ENCODE results near the gene TPI1. TPM values are rescaled to one million over a fixed set of nuclear protein-coding genes. Genes with fewer than 3 reads are reported as not detected.
"Not testable (repeated sequence)": the region's sequence is repeated elsewhere in the genome, so short reads cannot be mapped to it uniquely, and the experiment has no call there.

TPI1 gene
- total RNA-seq, 1 donor from 2014 or later: 610 TPM

GRCh38 chr12:6847676-6848075, 19.7 kb upstream of the TPI1 start:
- no peak for DNase-seq (ENCODE audit: low spot score)

DNA sequence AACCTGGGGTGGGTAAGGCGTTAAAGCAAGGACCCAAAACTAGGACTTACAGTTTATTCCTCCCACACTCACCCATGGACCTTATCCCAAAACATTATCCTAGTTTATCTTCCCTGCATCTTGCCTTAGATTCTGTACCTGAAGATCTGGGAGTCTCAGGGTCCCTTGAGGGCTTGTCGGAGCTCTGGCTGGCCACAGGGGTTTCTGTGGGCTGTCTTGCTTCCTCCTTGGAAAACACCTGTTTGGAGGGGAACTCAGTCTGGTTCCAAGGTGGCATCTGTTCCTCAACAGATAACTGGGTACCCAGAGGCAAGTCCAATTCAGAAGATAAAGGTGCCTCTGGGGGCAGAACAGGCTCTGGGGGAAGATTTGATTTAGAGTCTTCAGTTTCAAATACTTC, 17.9 kb upstream of the TPI1 start:
- DNase-seq (ENCODE audit: low spot score): no peak

GRCh38 chr12:6849976-6850560, 17.3 kb upstream of the TPI1 start:
- no peak for DNase-seq (ENCODE audit: low spot score)

- DNase-seq (ENCODE audit: low spot score): peak; percentile 28
Observed at GRCh38 chr12:6850796-6851152, 16.6 kb upstream of the TPI1 start.

- DNase-seq (ENCODE audit: low spot score): peak; percentile 96
Observed at GRCh38 chr12:6851153-6851920, 16.0 kb upstream of the TPI1 start, which contains the start of gene CDCA3. TSS of gene CDCA3 (minus strand) at chr12:6851286. CDS start at chr12:6850952, 334 bp downstream.

DNA sequence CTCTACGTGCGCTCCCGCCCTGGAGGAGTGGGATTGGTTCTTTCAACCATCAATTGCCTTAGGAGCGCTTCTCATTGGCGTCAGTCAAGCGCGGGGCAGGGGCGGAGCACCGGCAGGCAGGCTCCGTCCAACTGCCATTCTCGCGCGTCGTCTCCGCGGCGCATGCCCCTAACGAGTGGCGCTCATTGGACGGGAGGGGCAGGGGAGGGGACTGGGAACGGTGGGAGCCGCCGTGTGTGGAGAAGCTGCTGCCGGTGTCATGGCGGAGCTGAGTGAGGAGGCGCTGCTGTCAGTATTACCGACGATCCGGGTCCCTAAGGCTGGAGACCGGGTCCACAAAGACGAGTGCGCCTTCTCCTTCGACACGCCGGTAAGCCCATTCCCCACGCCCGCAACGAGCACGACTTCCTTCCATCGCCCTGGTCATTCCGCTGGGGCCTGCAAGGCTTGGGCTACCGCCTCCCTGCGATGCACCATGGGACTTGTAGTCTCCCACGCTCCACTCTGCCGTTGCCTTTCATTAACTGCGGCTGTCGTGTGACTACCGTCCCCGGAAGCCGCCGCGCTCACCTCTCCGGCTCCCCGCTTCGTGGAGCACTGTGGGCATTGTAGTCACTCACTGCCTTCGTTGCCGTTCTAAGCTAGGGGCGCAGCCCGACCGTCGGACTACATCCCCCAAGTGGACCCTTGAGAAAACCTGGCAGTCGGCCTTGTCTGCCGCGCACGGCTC, 15.2 kb upstream of the TPI1 start, which contains the start of gene USP5:
USP5 (plus strand) TSS at position 230 of the 730 bp plus-strand sequence; CDS start at position 260, 30 bp downstream.
- DNase-seq (ENCODE audit: low spot score): peak; percentile 99

GRCh38 chr12:6852651-6853354, 14.5 kb upstream of the TPI1 start:
- DNase-seq (ENCODE audit: low spot score): no peak

DNA sequence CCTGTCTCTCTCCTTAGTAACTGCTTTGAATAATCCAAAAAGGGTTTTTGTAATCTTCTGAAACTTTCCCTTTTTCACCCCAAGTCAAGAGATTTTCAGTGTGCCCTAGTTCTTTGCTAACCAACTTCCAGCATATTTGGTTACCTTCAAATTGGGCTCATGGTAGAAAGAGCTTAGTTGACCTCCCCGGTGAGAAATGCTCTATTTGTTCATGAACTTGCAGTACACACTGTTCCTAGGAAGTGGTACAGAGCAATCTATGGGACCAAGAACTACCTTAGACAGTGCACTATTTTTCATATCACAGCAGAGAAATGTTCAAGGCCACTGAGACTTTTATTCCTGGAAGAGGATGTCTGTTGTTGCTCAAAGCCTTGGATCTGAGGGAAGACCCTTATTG, 13.7 kb upstream of the TPI1 start:
- DNase-seq (ENCODE audit: low spot score): no peak

- DNase-seq (ENCODE audit: low spot score): no peak
Observed at GRCh38 chr12:6854036-6854435, 13.3 kb upstream of the TPI1 start.

DNA sequence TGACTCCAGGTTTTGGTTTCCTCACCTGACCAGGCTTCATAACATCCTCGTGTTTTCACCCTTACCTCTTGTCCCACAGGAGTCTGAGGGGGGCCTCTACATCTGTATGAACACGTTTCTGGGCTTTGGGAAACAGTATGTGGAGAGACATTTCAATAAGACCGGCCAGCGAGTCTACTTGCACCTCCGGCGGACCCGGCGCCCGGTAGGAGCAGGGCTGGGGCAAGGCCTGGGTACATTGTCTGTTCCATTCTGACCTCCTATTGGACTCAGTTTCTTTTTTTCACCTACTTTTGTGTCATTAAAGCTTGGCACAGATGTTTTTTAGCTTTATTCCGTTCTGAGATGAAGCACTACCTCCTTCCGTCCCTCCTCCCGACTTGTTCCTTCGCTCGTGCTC, 12.0 kb upstream of the TPI1 start:
- no peak for DNase-seq (ENCODE audit: low spot score)

DNA sequence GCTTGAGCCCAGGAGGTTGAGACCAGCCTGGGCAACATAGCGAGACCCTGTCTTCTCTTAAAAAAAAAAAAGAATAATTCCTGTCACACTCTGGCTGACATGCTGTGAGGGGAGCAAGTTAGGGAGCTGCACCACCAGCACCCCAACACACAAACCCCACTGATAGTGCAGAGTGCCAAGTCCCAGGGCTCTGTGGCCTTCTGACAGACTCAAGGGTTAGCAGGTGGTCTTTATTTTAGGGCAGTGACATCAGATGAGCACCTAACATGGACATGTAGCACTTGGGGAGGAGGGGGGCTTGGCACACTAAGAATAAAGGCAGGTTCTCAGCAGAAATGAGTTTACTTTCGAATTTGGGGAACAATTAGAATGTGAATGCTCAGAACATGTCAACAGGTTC, 8.5 kb upstream of the TPI1 start:
- no peak for DNase-seq (ENCODE audit: low spot score)

- no peak for DNase-seq (ENCODE audit: low spot score)
Observed at GRCh38 chr12:6860116-6860515, 7.2 kb upstream of the TPI1 start.

- DNase-seq (ENCODE audit: low spot score): no peak
Observed at GRCh38 chr12:6860942-6861341, 6.4 kb upstream of the TPI1 start.

- no peak for DNase-seq (ENCODE audit: low spot score)
Observed at GRCh38 chr12:6861391-6861790, 5.9 kb upstream of the TPI1 start.

- no peak for DNase-seq (ENCODE audit: low spot score)
Observed at GRCh38 chr12:6863033-6863432, 4.3 kb upstream of the TPI1 start.

- no peak for DNase-seq (ENCODE audit: low spot score)
Observed at GRCh38 chr12:6863586-6864321, 3.6 kb upstream of the TPI1 start.

- DNase-seq (ENCODE audit: low spot score): not testable (repeated sequence)
Observed at GRCh38 chr12:6865307-6865706, 2.0 kb upstream of the TPI1 start.

GRCh38 chr12:6866163-6866919, 990 bp upstream of the TPI1 start:
- no peak for DNase-seq (ENCODE audit: low spot score)

DNA sequence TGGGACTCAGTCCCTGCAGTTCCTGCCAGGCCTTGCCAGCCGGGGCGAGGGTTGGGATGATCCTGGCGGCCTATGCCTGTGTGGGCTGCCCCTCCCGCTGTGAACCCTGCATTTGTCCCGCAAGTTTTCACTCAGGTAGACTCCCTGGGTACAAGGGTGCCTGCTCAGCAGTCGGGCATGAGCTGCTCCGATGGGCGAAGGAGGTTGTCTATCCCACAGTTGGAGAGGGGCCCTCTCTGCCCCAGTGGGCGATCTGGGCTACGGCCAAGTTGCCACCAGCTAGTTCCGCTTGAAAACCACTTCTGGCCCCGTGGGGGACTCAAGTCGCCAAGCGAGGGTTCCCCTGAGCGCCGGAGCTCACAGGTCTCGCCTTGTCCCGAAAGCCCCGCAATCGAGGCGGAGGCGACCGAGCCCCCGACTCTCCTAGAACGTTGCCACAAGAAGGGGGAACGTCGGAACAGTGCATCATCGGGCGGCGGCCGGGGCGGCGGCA, 365 bp upstream of the TPI1 start:
- no peak for DNase-seq (ENCODE audit: low spot score)

DNA sequence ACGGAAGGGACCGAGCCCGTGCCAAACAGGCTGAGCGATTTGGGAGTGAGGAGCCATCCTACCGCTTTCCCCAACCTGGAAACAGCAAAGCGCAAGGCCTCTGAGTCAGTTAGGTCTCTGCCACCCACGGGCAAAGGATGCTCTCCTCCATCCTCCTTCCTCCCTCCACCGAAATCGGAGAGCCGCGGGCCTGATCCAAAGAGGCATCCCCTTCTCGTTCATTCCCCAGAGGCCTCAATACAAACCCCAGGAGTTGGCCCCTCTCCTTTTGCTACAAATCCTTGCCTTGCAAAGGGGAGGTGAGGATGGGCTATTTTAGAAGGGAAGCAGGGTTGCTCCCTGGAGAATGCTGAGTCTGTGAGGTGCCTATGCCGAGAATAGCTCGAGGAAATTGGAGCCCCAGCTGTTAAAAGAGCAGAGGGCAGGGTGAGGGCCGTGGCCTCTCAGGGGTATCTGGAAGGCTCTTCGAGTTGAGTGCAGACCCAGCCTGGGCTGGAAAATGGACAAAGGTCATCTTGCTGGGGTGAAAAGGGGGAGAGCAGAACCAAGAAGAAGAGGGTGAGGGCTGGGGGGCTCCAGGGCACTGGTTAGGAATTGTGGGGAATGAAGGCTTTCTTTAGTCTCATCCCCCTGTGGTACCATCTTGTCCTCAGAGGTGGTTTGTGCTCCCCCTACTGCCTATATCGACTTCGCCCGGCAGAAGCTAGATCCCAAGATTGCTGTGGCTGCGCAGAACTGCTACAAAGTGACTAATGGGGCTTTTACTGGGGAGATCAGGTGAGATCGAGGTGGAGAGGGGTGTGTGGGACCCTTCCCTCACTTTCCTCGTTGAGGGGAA, 1.1 kb downstream of the TPI1 start:
- no peak for DNase-seq (ENCODE audit: low spot score)

Data from mucosa of gallbladder (tissue), 1 donor.